ENCODE measurements around the gene ITPRIP.
A peak's percentile ranks its signal among the peaks of the same experiment; 100 is the strongest.

ITPRIP gene

DNA sequence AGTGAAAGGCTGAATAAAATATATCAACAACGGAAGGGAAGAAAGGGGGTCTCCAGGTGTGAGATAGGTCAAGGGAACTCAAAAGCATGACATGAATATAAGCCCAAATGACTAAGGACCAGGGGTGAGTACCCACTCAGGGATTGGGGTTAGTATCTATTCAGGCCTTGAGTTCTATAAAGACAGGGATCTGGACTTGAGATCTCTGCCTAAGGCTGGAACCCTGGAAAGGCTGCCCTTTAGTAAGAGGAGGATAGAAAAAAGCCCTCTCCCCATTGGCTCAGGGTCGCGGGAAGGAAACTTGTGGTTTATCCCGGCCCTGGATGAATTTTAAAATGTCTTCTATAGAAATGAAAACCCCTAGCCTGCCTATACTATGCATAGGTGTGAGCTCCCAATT lies 2.4 kb upstream of the ITPRIP start:
- no peak for DNase-seq

DNA sequence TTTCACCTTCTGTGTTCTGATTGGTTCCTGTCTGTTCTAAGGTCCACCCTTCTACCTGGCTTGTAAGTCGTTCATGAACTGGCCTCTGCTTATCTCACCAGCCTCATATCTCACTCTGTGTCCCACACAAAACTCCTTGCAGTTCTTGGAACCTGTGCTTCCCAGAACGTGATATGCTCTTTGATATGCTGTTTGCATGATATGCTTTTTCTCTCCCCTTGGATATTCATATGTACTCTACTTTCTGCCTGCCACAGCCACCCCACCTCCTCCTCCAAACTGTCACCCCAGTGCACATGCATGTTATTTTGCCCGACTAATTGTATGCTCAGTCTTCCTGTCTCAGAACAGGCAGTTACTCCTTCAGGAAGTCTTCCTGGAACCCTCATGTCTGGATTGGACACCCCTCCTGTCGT lies 1.9 kb upstream of the ITPRIP start:
- no peak for DNase-seq

DNA sequence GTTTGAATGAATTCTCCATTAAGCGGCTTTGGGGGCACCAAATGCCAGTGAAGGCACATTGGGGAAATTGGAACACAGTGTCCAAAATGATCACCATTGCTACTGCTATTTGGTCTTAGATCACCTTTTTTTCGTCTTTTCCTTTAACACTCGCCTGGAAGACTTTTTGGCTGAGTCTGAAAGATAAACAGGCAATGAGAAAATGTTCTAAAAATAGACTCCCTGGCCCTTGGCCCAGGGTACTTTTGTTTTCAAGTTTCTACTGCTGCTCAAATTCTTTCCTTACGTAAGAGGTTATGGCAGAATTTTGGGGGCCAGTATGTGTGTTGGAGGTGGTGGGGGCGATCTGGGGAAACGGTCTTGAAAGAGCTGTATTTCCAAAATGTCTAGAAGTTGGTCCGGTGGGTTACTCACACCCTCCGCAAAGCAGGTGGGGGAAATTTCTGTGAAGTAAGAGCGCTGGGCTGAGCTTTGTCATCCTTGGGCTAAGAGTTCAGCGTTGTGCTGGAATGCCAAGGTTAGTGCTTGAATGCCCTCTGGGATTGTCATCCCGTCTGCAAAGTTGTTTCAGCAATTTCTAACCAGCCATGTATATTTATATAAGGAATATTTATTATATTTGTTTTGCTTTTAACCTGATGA lies 1.3 kb upstream of the ITPRIP start:
- no peak for DNase-seq

DNA sequence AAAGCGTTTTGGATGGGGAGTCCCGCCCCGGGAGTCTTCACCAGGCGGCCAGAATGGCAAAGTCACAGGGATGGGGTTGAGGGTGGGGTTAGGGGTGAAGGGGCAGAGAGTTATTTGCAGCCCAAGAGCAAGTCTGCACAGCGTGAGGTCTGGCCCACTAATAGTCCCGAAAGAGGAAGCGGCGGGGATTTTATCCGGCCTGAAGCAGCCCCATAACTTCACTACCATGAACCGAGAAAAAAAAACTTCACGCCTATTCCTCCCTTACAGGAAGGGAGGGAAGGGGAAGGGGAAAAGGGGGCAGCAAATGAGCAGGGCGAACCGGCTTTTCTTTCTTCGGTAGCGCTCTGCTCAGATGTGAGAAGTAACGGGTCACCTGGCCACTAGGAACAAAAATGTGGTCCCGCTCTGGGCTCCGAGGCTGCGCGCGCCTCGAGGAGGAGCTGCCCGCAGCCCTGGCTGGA lies 712 bp downstream of the ITPRIP start:
- DNase-seq = peak; percentile 68

DNA sequence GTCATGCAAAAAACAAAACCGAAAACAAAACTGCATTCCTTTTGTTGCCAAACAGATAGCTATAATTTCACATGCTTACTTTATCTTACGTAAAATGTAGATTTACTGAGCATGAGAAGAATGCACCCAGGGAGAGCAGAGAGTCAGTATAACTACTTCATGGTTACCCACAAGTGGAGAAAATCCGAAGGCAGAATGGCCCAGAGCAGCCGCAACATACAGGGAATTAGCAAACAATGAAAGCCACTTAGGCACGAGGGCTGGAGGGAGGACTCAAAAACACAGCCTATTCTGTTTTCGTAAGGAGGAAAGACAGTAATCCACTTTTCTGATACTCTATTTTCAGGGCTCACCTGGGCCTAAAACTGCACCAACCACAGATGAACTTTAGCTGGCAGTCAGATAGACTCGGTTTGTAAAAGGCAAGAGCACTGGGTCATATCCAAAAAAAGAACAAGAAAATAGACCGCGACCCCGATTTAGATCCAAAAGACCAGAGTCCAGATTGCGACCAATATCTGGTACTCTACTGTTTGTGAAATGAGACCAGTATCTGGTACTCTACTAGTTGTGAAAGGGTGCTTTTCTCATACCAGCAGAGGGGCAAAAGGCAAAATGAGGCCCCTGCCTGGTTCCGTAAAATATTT lies 1.3 kb downstream of the ITPRIP start:
- DNase-seq = no peak

DNA sequence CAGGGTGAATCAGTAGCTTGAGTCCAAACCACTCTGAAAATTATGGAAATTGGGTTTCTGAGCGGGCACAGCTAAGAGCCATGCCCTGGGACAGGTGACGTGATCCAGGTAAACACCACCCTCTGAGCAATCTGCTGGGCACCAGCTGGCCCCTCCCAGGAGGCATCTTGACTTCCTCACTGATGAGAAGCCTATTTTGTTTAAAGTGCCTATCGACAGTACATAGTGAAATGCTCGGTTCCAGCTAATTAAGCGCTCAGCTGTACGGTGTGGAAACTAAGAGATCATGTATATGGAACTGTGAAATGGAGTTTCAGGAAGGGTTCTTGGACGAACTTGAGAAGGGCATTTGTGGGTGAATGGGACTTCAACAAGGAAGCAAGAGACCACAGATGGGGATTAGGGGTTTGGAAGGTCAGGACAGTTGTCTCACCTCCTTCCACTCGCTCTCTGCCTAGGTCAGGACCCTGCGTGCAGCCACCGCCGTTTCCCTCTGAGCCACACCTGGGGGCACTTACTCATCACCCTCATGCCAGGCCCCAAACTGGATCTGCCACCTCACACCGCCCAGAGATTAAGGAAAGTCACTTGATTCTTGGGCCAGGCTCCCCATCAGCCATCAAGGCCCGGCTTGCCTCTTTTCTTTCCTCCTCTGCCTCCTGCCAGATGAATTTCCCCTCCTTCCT lies 3.2 kb downstream of the ITPRIP start:
- DNase-seq = no peak

DNA sequence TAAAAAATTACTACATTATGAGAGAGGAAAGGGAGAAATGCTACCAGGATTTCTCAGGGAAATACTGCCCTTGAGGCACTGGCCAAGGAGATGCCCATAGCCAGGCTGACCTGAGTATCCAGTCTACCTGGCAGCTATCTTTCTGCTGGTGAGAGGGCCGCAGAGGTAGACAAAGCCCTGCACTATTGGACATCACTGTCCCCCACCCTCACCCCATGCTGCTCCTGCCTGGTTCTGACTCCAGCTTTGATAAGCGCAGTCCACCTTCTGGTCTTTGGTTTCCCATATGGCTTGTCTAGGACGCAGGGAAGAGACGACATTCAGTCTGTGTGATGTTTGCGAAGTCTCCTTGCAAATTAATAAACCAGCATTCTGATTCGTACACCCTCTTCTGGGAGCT lies 3.7 kb downstream of the ITPRIP start:
- no peak for DNase-seq

DNA sequence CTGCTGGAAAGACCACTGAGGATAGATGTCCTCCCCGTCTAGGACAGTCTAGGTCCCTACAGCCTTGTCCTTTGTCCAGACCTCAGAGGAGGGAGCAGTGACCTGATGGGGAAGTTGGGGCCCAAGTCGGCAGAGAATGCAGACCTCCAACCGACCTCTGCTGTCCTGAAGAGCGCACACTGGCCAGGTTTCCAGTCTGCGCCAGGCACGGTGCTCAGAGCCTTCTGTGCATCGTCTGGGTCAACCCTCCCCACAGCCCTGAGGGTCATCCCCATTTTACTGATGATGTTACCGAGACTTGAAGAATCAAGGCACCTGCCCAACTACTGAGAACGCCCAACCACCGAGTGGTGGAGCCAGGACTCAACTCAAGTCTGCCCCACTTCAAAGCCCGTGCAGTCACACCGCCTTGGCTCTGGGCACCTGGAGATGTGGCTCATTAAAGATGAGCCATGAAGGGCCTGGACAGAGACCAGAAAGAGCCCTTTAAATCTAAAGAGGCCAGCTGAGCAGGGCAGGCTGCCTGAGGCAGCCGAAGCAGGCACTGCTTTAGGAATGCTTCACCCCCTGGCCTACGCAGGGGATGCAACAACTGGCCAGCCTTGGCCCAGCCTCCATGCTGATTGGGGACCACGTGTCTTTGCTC lies 4.4 kb downstream of the ITPRIP start:
- peak; percentile 60 for DNase-seq

DNA sequence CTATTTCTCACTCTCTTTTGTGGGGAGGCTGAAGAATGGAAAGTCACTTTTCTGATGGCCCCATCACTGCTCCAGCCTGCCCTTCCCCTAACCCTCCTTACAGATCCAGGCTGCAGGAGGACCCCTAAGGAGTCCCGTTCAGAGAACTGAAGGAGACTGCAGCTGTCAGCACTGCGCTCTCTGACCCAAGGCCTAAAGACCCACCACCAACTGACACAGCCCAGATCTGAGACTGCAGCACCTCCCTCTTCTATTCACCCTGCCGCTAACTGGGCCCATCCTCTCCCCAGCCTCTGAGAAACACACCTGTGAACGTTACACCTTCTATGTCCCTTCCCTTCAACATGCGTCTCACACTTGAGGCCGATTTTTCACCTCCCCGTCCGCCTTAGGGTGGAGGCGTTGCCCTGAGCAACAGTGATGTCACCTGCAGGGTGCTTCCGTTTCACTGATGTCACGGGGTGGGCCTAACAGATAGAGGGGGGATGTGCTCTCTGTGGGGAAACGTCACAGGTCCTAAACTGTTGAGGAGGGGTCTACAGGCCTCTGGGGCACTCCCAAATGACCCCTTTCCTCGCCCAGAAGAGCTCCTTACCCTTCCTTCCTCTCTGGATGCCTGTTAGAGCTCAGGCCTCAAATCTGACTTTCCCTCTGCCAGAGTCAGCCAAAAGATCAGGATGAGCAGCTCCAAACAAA lies 5.1 kb downstream of the ITPRIP start:
- peak; percentile 76 for DNase-seq

DNA sequence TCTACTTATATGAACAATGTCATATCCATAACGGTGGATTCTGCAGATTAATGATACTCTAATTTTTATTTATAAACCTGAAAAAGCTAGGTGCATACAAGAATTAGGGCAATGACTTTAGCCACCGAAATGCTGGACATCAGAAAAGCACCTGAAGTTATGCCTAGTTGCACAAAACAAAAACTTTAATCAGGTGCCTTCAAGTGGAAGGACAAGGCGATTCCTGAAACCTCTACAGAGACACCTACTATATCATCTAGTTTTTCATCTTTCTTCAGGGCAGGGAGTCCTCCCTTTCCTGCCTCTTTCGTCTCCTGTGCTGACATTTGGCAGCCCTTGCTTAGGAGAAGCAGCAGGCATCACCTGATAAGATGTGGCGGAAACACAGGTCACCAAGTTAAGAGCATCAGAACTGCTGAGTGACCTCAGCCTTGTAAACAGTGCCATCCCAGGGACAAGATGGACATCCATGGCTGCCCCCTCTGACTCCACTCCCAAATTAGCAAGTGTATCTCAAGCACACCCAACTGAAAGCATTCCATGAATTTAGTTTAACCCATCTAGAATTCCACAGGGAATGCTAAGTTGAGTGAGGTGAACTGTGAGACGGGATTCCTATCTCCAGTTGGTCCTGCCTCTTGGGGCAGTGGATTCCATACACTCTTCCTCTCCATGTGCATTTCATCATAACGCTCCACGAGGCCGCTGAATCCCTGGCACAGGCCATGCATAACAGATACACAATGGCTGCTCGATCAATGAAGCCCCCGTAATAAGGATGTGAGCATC lies 5.8 kb downstream of the ITPRIP start:
- DNase-seq = peak; percentile 10

DNA sequence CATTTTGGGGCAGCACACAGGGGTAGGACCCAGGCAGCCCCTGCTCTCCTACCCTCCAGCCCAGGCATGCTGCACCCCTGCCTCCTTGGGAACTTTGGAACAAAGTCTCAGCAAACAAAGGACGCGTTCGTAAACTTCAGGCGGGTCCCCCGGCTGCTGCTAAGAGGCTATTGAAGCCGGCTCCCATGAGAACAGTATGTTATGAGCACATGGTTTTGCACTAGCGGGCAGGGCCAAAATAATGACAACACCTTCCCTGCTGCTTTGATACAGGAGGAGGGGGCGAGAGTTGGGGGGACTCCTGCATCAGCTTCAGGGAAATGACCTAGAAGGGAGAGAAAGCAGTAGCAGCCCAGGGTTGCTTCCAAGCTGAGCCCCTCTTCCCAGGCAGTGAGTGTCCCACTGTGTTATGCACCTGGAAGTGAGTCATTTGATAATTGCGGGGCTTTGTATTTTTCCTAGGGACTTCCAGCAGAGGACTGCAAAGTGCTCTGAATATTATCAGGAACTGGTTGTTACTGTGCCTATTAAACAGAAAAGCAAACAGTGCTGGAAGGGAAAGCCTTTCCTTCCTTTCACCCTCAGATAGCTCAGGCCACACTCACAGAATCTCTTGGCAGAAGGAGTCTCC lies 6.9 kb downstream of the ITPRIP start:
- peak; percentile 43 for DNase-seq

DNA sequence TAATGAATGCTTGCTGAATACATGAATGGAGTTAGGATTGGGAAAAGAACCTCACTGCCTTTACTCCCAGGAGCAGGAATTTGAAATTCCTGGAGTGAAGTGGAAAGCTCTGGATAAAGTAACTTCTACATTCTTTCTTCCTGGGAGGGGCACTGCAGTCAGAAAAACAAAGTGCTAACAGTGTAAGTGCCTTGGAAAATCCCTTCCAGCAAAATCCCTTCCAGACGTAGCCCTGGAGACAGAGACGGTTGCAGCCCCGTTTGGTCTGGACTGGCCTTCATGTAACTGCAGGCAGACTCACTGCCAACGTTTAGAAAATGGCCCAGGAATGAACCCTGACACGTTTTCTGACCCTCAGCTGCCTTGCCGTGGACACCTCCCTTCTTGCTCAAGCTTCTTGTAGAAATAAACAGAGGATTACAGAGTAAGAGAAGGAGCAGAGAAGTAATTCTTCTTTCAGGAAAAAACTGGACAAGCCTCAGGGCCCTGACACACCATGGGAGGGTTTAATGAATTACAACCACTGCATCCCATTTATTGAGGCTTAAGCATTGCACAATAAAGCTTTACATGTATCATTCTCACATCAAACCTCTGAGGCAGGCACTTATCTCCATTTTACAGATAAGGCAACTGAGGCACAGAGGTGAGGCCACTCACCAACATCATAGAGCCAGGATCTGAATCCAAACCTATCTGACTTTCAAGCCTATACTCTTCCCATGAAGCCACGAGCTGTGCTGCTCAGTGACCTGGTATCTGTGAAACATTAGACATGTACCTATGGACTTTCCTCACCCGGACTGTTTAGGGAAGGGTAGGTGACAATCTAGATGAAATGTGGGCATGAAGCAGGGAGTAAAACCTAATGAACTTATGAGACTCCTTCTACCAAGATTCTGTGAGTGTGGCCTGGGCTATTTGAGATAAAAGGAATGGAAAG lies 7.8 kb downstream of the ITPRIP start:
- DNase-seq = peak; percentile 46

DNA sequence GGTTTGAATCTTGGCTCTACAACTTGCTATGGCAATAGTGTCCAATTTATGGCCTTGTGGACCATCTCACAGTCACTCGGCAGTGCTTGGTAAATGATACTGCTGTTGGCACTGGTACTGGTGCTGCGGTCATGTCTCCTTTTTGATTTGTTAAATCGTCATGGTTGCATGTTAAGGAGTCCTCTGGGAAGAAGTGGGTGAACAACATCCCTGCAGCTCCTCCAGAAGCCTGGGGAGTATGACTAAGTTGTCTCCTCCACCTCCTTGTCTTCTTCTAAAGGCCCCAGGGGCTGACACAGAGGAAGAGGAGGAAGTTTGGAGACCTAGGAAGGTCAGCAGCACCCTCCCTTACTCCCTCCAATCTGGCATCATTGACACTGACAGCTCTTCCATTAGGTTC lies 8.5 kb downstream of the ITPRIP start:
- peak; percentile 61 for DNase-seq

DNA sequence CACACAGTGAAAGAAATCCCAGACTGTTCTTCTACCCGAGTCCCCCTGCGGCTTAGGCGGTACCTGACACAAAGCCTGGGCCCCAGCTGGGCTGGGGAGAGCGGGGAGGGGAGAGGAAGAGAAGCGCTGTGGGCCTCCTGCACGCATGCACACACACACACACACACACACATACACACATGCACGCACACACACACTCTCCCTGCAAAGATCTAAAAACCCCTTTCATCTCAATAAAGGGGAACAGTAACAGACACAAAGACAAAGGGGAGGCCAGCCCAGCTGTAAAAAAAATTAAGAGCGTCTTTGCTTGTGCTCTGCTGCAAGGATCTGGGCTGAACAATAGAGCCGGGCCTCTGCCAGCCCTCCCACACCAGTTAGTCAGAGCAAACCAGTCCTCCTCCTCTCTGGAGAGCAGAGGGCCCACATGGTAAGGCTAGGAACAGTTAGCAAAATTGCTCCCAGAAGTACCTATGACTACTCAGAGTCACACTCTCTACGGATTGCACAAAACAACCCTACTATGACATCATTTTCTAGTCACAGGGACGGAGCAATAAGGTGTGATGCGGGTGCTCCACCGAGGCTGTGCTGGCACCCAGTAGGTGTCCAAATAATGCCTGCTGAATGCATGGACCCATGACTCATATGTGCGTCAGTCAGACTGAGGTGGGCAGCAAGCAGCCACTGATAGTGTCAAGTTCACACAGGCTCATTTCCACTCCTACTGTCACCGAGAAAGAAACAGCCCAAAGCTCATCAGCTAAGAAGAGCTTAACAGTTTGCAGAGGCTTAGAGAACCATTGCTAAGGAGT lies 9.2 kb downstream of the ITPRIP start:
- DNase-seq = peak; percentile 89

DNA sequence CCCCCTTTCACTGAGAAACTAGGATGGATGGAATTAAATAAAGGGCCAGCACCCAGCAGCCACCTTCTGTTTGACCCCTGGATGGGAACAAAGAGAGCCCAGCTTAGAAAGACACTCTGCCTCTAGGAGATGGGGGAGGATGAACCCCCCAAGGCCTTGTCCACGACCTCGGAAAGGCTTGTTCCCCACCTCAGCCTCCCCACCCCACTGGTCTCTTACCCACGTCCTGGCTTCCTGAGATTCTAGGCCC lies 9.7 kb downstream of the ITPRIP start:
- no peak for DNase-seq

DNA sequence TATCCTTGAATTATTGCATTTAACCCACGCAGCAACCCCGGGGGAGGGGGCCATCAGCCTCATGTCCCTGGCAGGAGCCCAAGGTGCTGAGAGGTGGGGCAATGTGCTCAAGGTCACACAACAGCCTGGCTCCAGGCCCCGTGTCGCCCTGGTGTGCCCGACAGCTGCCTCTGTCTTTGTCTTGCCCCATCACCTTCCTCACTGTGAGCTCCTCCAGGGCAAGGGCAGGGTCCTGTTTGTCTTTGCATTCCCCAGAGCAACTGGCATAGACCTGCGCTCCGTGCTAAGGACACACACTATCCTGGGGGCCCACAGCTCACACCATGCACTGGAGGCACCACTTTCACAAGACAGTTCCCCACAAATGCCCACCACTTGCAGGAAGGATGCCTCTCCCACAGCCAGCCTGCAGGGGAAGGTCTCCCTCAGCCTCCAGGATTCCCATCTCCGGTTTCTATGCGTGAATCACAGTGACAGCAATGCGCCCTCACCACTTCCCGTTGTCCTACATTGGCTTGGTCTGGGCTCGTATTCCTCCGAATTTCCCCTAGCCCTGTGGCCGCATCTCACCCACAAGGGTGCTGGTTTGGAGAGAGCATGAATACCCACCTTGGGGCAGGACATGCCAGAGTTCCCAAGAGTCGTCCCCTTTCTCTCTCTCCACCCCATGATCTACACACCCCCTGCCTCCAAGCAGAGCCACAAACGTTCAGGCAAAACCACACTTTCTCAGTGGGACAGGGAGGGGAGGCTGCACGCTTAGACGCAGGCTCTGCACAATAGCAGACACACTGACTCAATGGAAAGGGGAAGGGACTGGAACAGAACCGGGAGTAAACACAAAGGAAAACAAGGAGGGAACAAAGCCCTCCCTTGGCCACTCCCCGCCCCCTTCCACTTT lies 10.3 kb downstream of the ITPRIP start:
- peak; percentile 65 for DNase-seq

DNA sequence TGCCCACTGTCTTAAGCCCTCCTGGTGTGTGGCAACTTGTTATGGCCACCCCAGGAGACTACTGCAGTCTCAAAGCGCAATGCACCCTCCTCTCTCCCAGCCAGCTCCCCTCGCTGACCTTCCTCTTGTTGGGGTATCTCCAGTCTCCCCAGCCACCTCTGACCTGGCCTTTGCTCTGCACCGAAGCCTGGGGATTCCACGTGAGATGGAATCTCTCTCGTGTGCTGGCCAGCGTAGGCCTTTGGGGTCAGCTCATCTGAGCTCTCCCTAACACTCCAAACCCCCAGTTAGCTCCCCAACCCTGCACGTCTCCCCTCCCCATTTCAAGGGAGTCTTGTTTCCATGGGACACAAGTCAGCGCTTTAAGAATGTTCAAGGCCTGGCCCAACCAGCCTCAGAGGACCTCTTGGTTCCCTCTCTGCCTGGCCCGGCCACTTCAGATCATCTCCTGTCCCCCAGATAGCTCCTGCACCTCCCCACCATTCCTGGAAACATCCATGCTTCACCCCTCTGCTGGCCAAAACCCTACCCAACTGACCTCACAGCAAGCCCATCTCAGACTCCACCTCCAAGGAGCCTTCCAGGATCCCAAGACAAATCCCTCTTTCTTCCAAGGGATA lies 11.2 kb downstream of the ITPRIP start:
- peak; percentile 54 for DNase-seq

Measured in activated effector memory CD4-positive, alpha-beta T cell treated with anti-CD3 and anti-CD28 coated beads, Interleukin-2, amount 50 U/mL, for 16 hours (primary cell).